Nephron (organoid): ENCODE measurements around the gene GSTM5.

Source experiments
- H3K27ac Mint-ChIP-seq, 3 experiments: 2 replicates each; pipeline ENCODE4 v1.8.0; 2020; ENCODE audit warnings: mixed read lengths in 3 of 3, mild to moderate bottlenecking in 2 of 3, moderate library complexity in 1 of 3
- H3K27me3 Mint-ChIP-seq: 2 replicates; pipeline ENCODE4 v1.8.0; 2021; ENCODE audit warnings: low read depth, mild to moderate bottlenecking, moderate library complexity, mixed read lengths
- H3K36me3 Mint-ChIP-seq: 2 replicates; pipeline ENCODE4 v1.8.0; 2020; ENCODE audit warnings: low read depth, mixed read lengths
- H3K4me1 Mint-ChIP-seq: 2 replicates; pipeline ENCODE4 v1.8.0; 2020; ENCODE audit warnings: mixed read lengths
- H3K4me3 Mint-ChIP-seq, 3 experiments: 2 replicates each; pipeline ENCODE4 v1.8.0; 2020; ENCODE audit warnings: mild to moderate bottlenecking in 3 of 3, mixed read lengths in 3 of 3, moderate library complexity in 2 of 3
- H3K9me3 Mint-ChIP-seq: 2 replicates; pipeline ENCODE4 v1.8.0; 2020; ENCODE audit warnings: mixed read lengths
- TF ChIP-seq, protein P1 (sequence below), 3 experiments: fragments of 200-600 bp; sonication (generic); IDR thresholded peaks; one replicate each; pipeline ENCODE4 v1.5.0; 2021; ENCODE audit warnings: antibody characterized with exemption in 3 of 3; ENCODE audit not compliant: unreplicated experiment in 3 of 3

Gene GSTM5

DNA sequence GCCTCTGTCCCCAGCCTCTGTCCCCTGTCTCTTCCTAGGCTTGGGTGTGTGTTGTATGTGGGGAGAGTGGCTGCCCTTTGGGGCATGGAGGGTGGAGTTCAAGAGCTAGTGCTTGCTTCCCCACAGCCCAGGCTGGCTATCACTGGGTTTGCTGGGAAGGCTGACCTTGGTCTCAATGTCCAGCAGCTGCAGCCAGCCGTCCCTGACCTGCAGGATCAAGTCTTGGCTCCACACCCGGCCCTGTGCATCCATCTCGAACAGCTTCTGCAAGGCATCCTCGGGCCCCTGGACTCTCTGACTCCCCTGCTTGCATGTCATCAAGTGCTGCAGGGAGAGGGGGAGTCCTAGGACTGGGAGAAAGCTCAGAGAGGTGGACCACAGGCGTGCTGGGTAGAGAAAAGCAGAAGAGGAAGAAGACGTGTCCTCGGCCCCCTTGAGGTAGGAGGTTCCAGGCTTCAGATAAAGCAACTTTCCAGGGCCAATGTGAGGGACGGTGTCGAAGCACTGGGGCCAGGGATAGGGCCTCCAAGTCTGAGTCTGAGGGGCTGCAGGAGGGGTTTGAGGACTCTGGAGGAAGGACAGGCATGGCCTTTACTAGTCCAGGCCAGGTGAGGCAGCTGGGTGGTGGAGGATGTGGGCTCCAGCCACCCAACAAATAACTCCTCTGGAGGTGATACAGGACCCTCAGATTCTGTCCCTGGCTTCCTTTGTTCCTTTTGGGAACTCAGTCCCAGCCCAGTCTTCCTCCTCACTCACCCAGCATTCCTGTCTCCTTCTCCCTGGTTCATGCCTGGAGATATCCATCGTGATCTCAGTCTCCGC, 47.7 kb downstream of the GSTM5 start:
- Mint-ChIP-seq H3K9me3 (no peaks in the 10 kb centered on the region), H3K27me3 (no peaks in the 10 kb centered on the region), H3K4me1 (peaks cover 4% of the 10 kb centered on the region), H3K4me3 (no peak overlapping the region), H3K27ac (no peak overlapping the region), H3K36me3 (no peaks in the 10 kb centered on the region)
- TF ChIP-seq, protein P1, sequence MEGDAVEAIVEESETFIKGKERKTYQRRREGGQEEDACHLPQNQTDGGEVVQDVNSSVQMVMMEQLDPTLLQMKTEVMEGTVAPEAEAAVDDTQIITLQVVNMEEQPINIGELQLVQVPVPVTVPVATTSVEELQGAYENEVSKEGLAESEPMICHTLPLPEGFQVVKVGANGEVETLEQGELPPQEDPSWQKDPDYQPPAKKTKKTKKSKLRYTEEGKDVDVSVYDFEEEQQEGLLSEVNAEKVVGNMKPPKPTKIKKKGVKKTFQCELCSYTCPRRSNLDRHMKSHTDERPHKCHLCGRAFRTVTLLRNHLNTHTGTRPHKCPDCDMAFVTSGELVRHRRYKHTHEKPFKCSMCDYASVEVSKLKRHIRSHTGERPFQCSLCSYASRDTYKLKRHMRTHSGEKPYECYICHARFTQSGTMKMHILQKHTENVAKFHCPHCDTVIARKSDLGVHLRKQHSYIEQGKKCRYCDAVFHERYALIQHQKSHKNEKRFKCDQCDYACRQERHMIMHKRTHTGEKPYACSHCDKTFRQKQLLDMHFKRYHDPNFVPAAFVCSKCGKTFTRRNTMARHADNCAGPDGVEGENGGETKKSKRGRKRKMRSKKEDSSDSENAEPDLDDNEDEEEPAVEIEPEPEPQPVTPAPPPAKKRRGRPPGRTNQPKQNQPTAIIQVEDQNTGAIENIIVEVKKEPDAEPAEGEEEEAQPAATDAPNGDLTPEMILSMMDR (IDR thresholded peaks at IDR 0.05; ENCODE audit: unreplicated experiment in 3 of 3) = no peak

DNA sequence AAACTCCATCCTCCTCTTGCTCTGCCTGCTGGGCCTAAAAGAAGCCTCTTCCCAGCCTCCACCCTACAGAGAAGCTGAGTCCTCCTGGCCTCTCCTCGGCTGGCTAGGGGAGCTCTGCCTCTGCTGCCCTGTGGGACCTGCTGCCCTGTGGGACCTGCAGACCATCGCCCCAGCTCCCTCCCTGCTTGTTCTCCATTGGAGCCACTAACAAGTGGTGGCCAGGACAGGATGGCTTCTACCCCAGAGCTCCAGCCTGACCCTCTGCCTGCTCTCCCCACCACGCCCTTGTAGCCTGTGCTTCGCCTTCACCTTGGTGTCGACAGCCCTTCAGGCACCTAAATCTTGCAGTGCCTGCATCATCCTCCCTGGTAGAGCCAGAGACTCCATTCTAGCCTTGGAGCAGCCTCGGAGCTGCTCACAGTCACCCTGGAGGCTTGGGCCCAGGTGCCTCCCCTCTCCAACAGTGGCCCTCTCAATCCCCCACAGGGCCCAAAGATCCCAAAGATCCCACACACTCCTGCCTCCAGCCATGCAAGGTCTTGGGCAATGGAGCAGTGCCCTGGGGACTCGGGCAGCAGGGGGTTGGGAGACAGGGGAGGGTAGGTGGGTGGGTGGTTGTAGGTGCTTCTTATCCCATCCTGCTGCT, 48.7 kb downstream of the GSTM5 start:
- no peak overlapping the region for H3K4me3 Mint-ChIP-seq
- TF ChIP-seq, protein P1 (IDR thresholded peaks at IDR 0.05; ENCODE audit: unreplicated experiment in 3 of 3) = no peak
- H3K36me3 Mint-ChIP-seq = no peaks in the 10 kb centered on the region
- no peak overlapping the region for H3K27ac Mint-ChIP-seq
- H3K27me3 Mint-ChIP-seq = no peaks in the 10 kb centered on the region
- no peaks in the 10 kb centered on the region for H3K9me3 Mint-ChIP-seq
- H3K4me1 Mint-ChIP-seq = no peaks in the 10 kb centered on the region

DNA sequence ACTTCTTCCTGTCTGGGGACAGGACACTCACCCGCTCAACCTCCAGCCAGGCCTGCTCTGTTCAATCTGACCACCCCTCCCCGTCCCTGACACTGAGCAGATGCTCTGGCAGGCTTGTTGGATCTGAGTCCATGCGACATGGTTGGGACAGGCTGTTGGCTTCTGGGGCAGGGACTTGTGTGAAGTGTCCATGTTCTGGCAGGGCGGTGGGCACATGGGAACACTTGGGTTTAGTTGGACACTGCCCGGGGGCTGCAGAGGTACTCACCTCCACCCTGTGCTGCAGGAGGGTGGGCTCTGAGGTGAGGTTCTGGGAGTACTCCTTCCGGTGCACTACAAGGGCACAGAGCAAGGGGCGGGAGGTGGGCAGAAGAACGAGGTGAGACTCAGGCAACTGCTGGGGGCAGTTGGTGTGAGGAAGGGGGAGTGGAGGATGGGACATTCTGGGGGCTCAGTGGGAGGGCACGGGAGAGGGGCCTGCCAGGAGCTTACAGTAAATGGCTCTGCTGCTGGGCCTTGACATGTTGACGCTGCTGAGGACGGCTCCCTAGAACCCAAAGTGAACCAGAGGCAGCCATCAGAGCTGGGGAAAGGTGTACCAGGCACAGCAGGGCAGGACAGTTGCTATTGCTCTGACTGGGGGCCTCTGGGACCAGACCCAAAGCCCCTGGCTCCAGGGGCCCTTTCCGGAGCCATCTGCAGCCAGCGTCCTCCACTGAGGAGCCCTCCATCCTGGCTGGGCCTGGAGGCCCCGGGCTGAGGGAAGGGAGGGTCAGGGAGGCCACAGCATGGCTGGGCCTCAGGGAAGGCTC, 49.4 kb downstream of the GSTM5 start:
- no peaks in the 10 kb centered on the region for H3K4me1 Mint-ChIP-seq
- H3K27me3 Mint-ChIP-seq = no peaks in the 10 kb centered on the region
- H3K9me3 Mint-ChIP-seq = no peaks in the 10 kb centered on the region
- no peak overlapping the region for H3K27ac Mint-ChIP-seq
- H3K4me3 Mint-ChIP-seq = no peak overlapping the region
- no peaks in the 10 kb centered on the region for H3K36me3 Mint-ChIP-seq
- TF ChIP-seq, protein P1 (IDR thresholded peaks at IDR 0.05; ENCODE audit: unreplicated experiment in 3 of 3) = no peak

DNA sequence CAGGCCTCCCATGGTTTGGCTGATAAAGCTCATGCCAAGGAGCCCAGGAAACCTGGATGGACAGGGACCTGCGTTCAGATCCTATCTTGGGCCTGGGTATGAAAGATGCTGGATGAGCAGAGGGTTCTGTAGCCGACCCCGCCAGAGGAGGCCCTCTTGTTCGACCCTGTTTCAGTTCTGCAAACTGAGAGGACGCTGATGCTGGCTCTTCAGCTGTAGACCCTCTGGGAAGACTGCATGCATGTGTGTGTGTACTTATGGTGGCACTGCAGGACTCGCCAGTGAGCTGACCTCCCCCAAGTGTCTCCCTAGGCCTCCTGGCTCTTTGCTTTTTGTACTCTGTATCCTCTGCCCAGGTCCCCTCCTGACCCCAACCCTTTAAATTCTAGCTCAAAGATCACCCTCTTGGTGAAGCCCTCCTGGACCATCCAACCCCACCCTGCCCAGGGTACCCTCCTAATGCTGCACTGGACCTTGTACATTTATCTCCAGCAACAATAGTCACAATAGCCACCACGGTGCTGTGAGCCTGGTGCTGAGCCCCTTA, 50.1 kb downstream of the GSTM5 start:
- H3K27ac Mint-ChIP-seq = peak overlapping the region in 1 of 3 experiments; percentile 11
- no peaks in the 10 kb centered on the region for H3K36me3 Mint-ChIP-seq
- no peaks in the 10 kb centered on the region for H3K4me1 Mint-ChIP-seq
- no peaks in the 10 kb centered on the region for H3K9me3 Mint-ChIP-seq
- H3K4me3 Mint-ChIP-seq = no peak overlapping the region
- TF ChIP-seq, protein P1 (IDR thresholded peaks at IDR 0.05; ENCODE audit: unreplicated experiment in 3 of 3) = no peak
- no peaks in the 10 kb centered on the region for H3K27me3 Mint-ChIP-seq

DNA sequence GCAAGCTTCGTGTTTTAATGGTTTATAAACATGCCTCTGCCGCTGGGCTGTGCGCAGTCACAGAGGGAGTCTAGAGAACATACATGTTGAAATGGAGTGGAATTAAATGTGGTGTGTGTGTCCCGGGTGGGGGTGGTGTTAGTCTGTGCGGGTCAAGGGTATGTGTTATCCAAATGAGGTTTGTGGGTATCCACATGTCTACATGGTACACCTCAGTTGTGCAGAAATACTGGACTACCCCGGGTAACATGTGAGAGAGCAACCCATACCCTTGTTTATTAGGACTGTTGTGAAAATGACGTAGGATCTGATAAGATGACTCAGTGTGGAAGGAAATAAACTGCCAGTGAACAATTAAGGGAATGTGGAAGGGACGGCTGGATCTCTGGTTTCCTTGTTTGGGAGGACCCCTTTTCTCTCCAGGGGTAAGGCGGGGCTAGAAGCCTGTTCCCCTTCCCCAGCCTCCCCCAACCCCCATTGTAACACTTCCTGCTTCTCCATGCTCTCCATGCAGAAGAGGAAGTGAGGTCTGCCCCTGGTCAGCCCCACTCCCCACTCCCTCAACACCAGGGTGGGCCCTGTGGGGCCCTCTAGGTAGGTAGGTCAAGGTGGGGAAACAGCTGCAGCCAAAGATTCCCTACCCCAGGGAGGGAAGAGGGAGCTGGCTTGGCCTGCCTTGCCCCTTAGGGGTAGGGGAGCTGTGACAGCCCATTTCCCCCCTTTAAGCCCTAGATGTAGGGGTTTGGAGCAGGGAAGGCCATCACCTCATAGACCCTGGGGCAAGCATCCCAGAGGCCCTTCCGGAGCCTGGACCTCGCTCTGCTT, 51.0 kb downstream of the GSTM5 start:
- H3K4me1 Mint-ChIP-seq = no peaks in the 10 kb centered on the region
- H3K36me3 Mint-ChIP-seq = no peaks in the 10 kb centered on the region
- H3K27me3 Mint-ChIP-seq = no peaks in the 10 kb centered on the region
- H3K9me3 Mint-ChIP-seq = no peaks in the 10 kb centered on the region
- peak overlapping the region in 1 of 3 experiments; percentile 13 for H3K27ac Mint-ChIP-seq
- H3K4me3 Mint-ChIP-seq = no peak overlapping the region
- TF ChIP-seq, protein P1 (IDR thresholded peaks at IDR 0.05; ENCODE audit: unreplicated experiment in 3 of 3) = no peak
